PC-9 (cell line): Measurements from ENCODE around the gene RPRD1A. TPM values are rescaled to one million over a fixed set of nuclear protein-coding genes. Genes with fewer than 3 reads are reported as not detected.
A peak's percentile ranks its signal among the peaks of the same experiment; 100 is the strongest.
"Not testable (repeated sequence)": the region's sequence is repeated elsewhere in the genome, so short reads cannot be mapped to it uniquely, and the experiment has no call there.

ENCODE experiments used
- BruUV-seq: library from RNA; stranded (reverse); fragments of 400-500 nt; replicated peaks from 2 replicates; lab custom pipeline; 2021; lab: Mats Ljungman, UMichigan
- CTCF ChIA-PET: fragments of 300-600 bp; sonication (Branson Sonifier 250); formaldehyde crosslinking; loops from one replicate; lab custom pipeline; 2022; ENCODE audit warnings: antibody characterized with exemption; lab: Charles Lee
- POLR2A ChIA-PET: fragments of 300-600 bp; sonication (Branson Sonifier 250); formaldehyde crosslinking; loops from one replicate; lab custom pipeline; 2022; ENCODE audit warnings: antibody characterized with exemption; ENCODE audit not compliant: unreplicated experiment; lab: Charles Lee
- DNase-seq, 2 experiments: peaks; one replicate each; pipeline versions ENCODE4 v3.0.0 to v3.0.0-alpha.2; 2015 to 2022; ENCODE audit warnings: mixed read lengths in 1 of 2
- H2AFZ ChIP-seq: fragments of 200-600 bp; sonication (generic); 2 replicates; pipeline ENCODE4 v1.8.1; 2017; ENCODE audit warnings: antibody characterized with exemption
- H3F3A ChIP-seq: fragments of 200-600 bp; sonication (generic); 2 replicates; pipeline ENCODE4 v1.8.1; 2017; ENCODE audit warnings: antibody characterized with exemption, mild to moderate bottlenecking, low read depth; ENCODE audit not compliant: insufficient read depth
- H3K27ac ChIP-seq: fragments of 200-600 bp; sonication (generic); 2 replicates; pipeline ENCODE4 v1.6.1; 2016; ENCODE audit warnings: mixed run types
- H3K27me3 ChIP-seq: fragments of 200-600 bp; sonication (generic); 2 replicates; pipeline ENCODE4 v1.6.1; 2016; ENCODE audit warnings: low read depth, mixed run types; ENCODE audit not compliant: insufficient read depth
- H3K36me3 ChIP-seq: fragments of 200-600 bp; sonication (generic); 2 replicates; pipeline ENCODE4 v1.6.1; 2016; ENCODE audit warnings: low read depth, mixed run types
- H3K4me1 ChIP-seq: fragments of 200-600 bp; sonication (generic); replicated peaks from 2 replicates; pipeline ENCODE4 v1.6.1; 2016; ENCODE audit warnings: mixed run types; ENCODE audit not compliant: insufficient read depth
- H3K4me2 ChIP-seq: fragments of 200-600 bp; sonication (generic); 2 replicates; pipeline ENCODE4 v1.6.1; 2017; ENCODE audit warnings: mixed run types
- H3K4me3 ChIP-seq: fragments of 200-600 bp; sonication (generic); 2 replicates; pipeline ENCODE4 v1.6.1; 2016; ENCODE audit warnings: mixed run types
- H3K79me2 ChIP-seq: fragments of 200-600 bp; sonication (generic); 2 replicates; pipeline ENCODE4 v1.6.1; 2017; ENCODE audit warnings: low read depth, mixed run types
- H3K9me2 ChIP-seq: fragments of 200-600 bp; sonication (generic); 2 replicates; pipeline ENCODE4 v1.8.1; 2017; ENCODE audit warnings: mild to moderate bottlenecking; ENCODE audit not compliant: insufficient read depth
- H3K9me3 ChIP-seq: fragments of 200-600 bp; sonication (generic); 2 replicates; pipeline ENCODE4 v1.8.1; 2016; ENCODE audit warnings: low read depth; ENCODE audit not compliant: insufficient read depth
- H4K20me1 ChIP-seq: fragments of 200-600 bp; sonication (generic); 2 replicates; pipeline ENCODE4 v1.8.1; 2017; ENCODE audit not compliant: insufficient read depth
- CTCF ChIP-seq: fragments of 200-600 bp; sonication (generic); conservative IDR thresholded peaks from 2 replicates; pipeline ENCODE4 v1.6.1; 2017; ENCODE audit warnings: mixed run types, antibody characterized with exemption, mild to moderate bottlenecking, moderate library complexity
- EZH2 ChIP-seq: fragments of 200-600 bp; sonication (generic); IDR thresholded peaks from 2 replicates; pipeline ENCODE4 v1.8.0; 2017; ENCODE audit warnings: antibody characterized with exemption, low read depth
- intact Hi-C: fragments of 100-400 bp; cut with micrococcal nuclease; formaldehyde crosslinking; loops from one replicate; pipeline ENCODE4 v1.10.0; 2022; ENCODE audit not compliant: unreplicated experiment
- total RNA-seq: library from RNA; stranded (reverse); gene quantifications from 2 replicates; pipeline ENCODE4 v1.2.3, GENCODE V29; 2021

The RPRD1A gene
- total RNA-seq, 1 experiment from 2014 or later, result 34.2 TPM

GRCh38 chr18:35971661-35972196 is 95.6 kb downstream of the RPRD1A start:
- peak overlapping the region; percentile 88 for H3K4me2 ChIP-seq
- 0 out of 2 replicates have a peak, but pooled peaks cover 3% of the 10 kb centered on the region for H3F3A ChIP-seq
- H4K20me1 ChIP-seq, result no peaks in the 10 kb centered on the region
- H2AFZ ChIP-seq, result peak overlapping the region; percentile 88
- peak overlapping the region; percentile 79 for H3K27ac ChIP-seq
- peaks cover 17% of the 10 kb centered on the region for H3K4me1 ChIP-seq
- ChIA-PET POLR2A (interaction anchor here (0.5 to 0.6 kb wide), 2 partner anchors 33 to 109 kb away, joined by 3 to 4 read pairs; no protein-coding TSS in a partner anchor), CTCF (interaction anchor here (0.7 to 1.4 kb wide), 2 partner anchors 216 to 616 kb away, joined by 4 read pairs; no protein-coding TSS in a partner anchor)
- no peaks in the 10 kb centered on the region for H3K9me3 ChIP-seq
- TF ChIP-seq EZH2 (no peak), CTCF (no peak)
- no peaks in the 10 kb centered on the region for H3K27me3 ChIP-seq
- peaks cover 17% of the 10 kb centered on the region for H3K79me2 ChIP-seq
- peaks cover 6% of the 10 kb centered on the region; the same call in 1 of the 2 replicates for H3K36me3 ChIP-seq
- H3K9me2 ChIP-seq, result no peaks in the 10 kb centered on the region
- no peak for DNase-seq
- BruUV-seq, result TSS peak; percentile 75
- H3K4me3 ChIP-seq, result peak overlapping the region; percentile 82
- intact Hi-C loops, result loop anchor here (2.0 kb wide), 1 partner anchor 681 kb away; the partner anchor contains the start of gene ZSCAN30

GRCh38 chr18:35969676-35970075 is 97.7 kb downstream of the RPRD1A start:
- DNase-seq, result no peak
- BruUV-seq, result no TSS peak
- H2AFZ ChIP-seq, result no peak overlapping the region
- peaks cover 17% of the 10 kb centered on the region for H3K79me2 ChIP-seq
- H3K27me3 ChIP-seq, result no peaks in the 10 kb centered on the region
- H3K9me2 ChIP-seq, result no peaks in the 10 kb centered on the region
- H4K20me1 ChIP-seq, result no peaks in the 10 kb centered on the region
- H3K4me2 ChIP-seq, result no peak overlapping the region
- POLR2A ChIA-PET, result no interaction called here
- H3F3A ChIP-seq, result 0 out of 2 replicates have a peak, but pooled peaks cover 3% of the 10 kb centered on the region
- TF ChIP-seq CTCF (no peak), EZH2 (no peak)
- H3K4me3 ChIP-seq, result no peak overlapping the region
- intact Hi-C loops, result no loop called here
- CTCF ChIA-PET, result no interaction called here
- H3K9me3 ChIP-seq, result no peaks in the 10 kb centered on the region
- no peak overlapping the region for H3K27ac ChIP-seq
- peaks cover 17% of the 10 kb centered on the region for H3K4me1 ChIP-seq
- no peaks in the 10 kb centered on the region for H3K36me3 ChIP-seq

- no peak for TF ChIP-seq EZH2
- TF ChIP-seq CTCF, result no peak
- Histone ChIP-seq H3K27ac (no peak overlapping the region), H3K4me1 (peaks cover 7% of the 10 kb centered on the region), H3K4me2 (no peak overlapping the region), H3K36me3 (no peaks in the 10 kb centered on the region), H3K79me2 (peaks cover 7% of the 10 kb centered on the region), H2AFZ (peak overlapping the region; percentile 39; the same call in 1 of the 2 replicates), H4K20me1 (no peaks in the 10 kb centered on the region), H3K4me3 (no peak overlapping the region), H3K9me3 (no peaks in the 10 kb centered on the region), H3K9me2 (no peaks in the 10 kb centered on the region), H3K27me3 (no peaks in the 10 kb centered on the region), H3F3A (0 out of 2 replicates have a peak, but pooled peaks cover 3% of the 10 kb centered on the region)
- no TSS peak for BruUV-seq
- no peak for DNase-seq
- POLR2A ChIA-PET, result no interaction called here
- CTCF ChIA-PET, result no interaction called here
- intact Hi-C loops, result no loop called here
Measured at GRCh38 chr18:35968278-35968880, 99.0 kb downstream of the RPRD1A start.

- H3K4me1 ChIP-seq, H3K4me2 ChIP-seq, H3K9me2 ChIP-seq, intact Hi-C loops, POLR2A ChIA-PET, H3K27me3 ChIP-seq, DNase-seq, H4K20me1 ChIP-seq, H3F3A ChIP-seq, CTCF ChIA-PET, H2AFZ ChIP-seq, H3K79me2 ChIP-seq, H3K36me3 ChIP-seq, BruUV-seq, H3K4me3 ChIP-seq, H3K27ac ChIP-seq, H3K9me3 ChIP-seq: not testable (repeated sequence)
Measured at GRCh38 chr18:35967866-35968265, 99.5 kb downstream of the RPRD1A start.
